ENCODE measurements around the gene ADAMTS12. TPM values are rescaled to one million over a fixed set of nuclear protein-coding genes. Genes with fewer than 3 reads are reported as not detected.

ADAMTS12 gene
- total RNA-seq, 1 experiment from 2014 or later = 1.2 TPM

DNA sequence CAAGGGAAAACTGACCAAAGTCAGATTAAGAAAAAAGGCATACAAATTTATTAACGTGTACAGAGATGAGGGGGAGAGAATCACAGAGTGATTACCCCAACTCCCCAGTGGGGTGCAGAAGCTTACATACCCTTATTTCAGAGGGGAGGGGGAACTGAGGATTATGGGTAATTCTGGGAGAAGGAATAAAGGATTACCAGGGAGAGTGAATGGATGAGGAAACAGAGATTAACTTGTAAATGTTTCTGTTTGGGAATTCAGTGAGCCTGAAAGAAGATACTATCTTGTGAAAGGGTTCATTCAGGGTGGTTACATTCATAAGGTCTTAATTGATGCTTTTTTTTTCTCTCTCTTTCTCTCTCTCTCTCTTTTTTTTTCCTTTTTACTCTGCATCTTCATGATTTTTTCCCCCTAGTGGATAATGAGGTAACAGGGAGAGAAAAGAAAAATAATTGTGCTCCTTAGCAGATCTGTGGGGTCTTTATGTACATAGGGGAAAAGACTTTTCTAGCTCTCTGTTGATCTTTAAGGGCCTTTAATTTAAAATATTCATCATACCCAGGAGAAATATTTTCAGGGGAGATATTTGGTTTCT lies 401.6 kb downstream of the ADAMTS12 start:
- Mint-ChIP-seq H3K9me3 (ENCODE audit: low read depth, unreplicated experiment) (peaks cover 2% of the 10 kb centered on the region), H3K27me3 (ENCODE audit: unreplicated experiment) (no peaks in the 10 kb centered on the region), H3K4me3 (ENCODE audit: low read depth, unreplicated experiment) (no peak overlapping the region), H3K27ac (ENCODE audit: unreplicated experiment) (no peak overlapping the region), H3K36me3 (ENCODE audit: insufficient read depth, unreplicated experiment) (no peaks in the 10 kb centered on the region), H3K4me1 (ENCODE audit: low read depth, unreplicated experiment) (no peaks in the 10 kb centered on the region)
- TF ChIP-seq, protein P1, sequence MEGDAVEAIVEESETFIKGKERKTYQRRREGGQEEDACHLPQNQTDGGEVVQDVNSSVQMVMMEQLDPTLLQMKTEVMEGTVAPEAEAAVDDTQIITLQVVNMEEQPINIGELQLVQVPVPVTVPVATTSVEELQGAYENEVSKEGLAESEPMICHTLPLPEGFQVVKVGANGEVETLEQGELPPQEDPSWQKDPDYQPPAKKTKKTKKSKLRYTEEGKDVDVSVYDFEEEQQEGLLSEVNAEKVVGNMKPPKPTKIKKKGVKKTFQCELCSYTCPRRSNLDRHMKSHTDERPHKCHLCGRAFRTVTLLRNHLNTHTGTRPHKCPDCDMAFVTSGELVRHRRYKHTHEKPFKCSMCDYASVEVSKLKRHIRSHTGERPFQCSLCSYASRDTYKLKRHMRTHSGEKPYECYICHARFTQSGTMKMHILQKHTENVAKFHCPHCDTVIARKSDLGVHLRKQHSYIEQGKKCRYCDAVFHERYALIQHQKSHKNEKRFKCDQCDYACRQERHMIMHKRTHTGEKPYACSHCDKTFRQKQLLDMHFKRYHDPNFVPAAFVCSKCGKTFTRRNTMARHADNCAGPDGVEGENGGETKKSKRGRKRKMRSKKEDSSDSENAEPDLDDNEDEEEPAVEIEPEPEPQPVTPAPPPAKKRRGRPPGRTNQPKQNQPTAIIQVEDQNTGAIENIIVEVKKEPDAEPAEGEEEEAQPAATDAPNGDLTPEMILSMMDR (IDR thresholded peaks at IDR 0.05; ENCODE audit: unreplicated experiment) = no peak
- BruUV-seq (replicated peaks) = no TSS peak
- intact Hi-C loops (cut with micrococcal nuclease; ENCODE audit: unreplicated experiment) = no loop called here
- CTCF ChIA-PET = interaction anchor here (0.7 kb wide), 1 partner anchor 300 kb away, joined by 5 read pairs; no protein-coding TSS in a partner anchor
- DNase-seq = no peak

DNA sequence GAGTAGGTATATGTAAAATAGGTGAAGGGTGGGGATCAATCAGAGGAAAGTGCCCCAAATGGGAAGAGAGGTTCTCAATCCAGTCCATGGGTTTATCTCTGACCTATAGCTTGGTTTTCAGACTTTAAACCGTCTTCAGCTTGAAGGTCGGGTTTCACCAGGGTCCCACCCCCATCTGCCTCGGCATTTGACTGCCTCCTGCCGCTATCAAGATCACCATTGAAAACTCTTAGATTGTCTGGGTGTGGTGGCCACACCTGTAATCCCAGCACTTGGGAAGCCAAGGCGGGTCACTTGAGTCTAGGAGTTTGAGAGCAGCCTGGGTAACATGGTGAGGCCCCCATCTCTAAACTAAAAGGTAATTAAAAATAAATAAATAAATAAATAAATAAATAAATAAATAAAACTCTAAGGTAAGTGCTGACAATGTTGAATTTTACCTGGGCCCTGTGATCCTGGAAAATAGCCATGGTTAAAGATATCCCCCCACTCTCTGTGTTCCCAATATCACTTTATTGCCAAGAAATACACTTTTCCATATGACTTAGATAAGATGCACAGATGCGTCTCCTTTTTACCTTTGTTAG lies 402.2 kb downstream of the ADAMTS12 start:
- no peak overlapping the region for H3K27ac Mint-ChIP-seq (ENCODE audit: unreplicated experiment)
- CTCF ChIA-PET = no interaction called here
- intact Hi-C loops (cut with micrococcal nuclease; ENCODE audit: unreplicated experiment) = no loop called here
- no peaks in the 10 kb centered on the region for H3K36me3 Mint-ChIP-seq (ENCODE audit: insufficient read depth, unreplicated experiment)
- no peak for DNase-seq
- H3K4me3 Mint-ChIP-seq (ENCODE audit: low read depth, unreplicated experiment) = no peak overlapping the region
- no peaks in the 10 kb centered on the region for H3K27me3 Mint-ChIP-seq (ENCODE audit: unreplicated experiment)
- peaks cover 2% of the 10 kb centered on the region for H3K9me3 Mint-ChIP-seq (ENCODE audit: low read depth, unreplicated experiment)
- no peaks in the 10 kb centered on the region for H3K4me1 Mint-ChIP-seq (ENCODE audit: low read depth, unreplicated experiment)
- TF ChIP-seq, protein P1 (IDR thresholded peaks at IDR 0.05; ENCODE audit: unreplicated experiment) = no peak
- BruUV-seq (replicated peaks) = no TSS peak

DNA sequence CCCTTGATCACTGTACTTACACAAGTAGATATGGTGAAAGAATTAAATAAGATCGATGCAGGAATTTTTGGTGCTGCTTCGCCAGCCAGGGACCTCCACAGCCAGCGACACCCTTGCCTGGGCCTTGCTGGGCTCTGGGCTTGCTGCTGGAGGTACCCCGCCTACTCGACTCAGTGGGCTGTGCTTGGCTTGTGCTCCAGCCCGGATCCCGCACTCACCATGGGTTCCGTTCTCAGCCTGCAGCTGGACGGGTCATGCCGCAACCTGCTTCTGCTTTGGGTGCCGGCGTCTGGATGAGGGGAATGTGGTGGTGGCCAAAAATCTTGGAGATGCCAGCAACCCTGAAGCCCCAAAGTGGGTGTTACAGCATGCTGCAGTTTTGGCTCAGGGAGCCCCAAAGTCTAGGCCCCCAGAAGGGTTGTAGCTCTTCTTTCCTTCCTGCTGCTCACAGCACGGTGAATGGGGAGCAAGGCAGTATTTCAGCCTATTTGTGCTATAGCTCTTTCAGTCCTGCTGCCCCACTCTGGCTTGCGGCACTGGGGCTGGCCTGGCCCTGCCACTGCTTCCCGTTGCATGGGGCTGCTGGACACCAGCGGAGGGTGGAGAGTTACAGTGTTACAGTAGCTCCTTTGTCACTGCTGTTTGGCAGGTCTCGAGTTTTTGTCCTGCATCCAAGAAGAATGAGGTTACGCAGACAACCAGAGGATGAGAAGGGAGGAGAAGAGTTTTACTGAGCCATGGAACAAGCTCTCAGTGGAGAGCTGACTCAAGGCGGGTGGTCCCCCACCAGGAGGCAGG lies 403.0 kb downstream of the ADAMTS12 start:
- H3K9me3 Mint-ChIP-seq (ENCODE audit: low read depth, unreplicated experiment) = peaks cover 2% of the 10 kb centered on the region
- no peak for DNase-seq
- no peaks in the 10 kb centered on the region for H3K36me3 Mint-ChIP-seq (ENCODE audit: insufficient read depth, unreplicated experiment)
- intact Hi-C loops (cut with micrococcal nuclease; ENCODE audit: unreplicated experiment) = no loop called here
- BruUV-seq (replicated peaks) = no TSS peak
- no peak overlapping the region for H3K27ac Mint-ChIP-seq (ENCODE audit: unreplicated experiment)
- TF ChIP-seq, protein P1 (IDR thresholded peaks at IDR 0.05; ENCODE audit: unreplicated experiment) = no peak
- no peaks in the 10 kb centered on the region for H3K4me1 Mint-ChIP-seq (ENCODE audit: low read depth, unreplicated experiment)
- CTCF ChIA-PET = no interaction called here
- no peaks in the 10 kb centered on the region for H3K27me3 Mint-ChIP-seq (ENCODE audit: unreplicated experiment)
- H3K4me3 Mint-ChIP-seq (ENCODE audit: low read depth, unreplicated experiment) = no peak overlapping the region

DNA sequence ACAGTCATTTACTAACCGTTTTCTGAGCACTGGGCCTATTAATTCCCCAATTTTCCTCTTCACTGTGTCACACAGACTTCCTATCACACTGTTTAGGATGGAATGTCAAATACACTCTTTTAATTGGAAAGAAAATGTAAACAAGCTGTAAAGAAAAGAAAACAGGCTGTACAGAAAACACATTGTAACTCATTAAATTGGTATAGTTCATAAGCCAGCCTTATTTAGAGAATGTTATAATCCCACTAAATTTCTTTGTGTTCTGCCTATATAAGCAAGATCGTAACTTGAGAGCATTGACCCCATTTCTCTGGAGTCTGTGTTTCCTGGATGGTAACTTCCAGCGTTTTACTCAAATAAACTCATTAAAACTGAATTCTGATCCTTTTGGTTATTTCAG lies 404.6 kb downstream of the ADAMTS12 start:
- CTCF ChIA-PET = no interaction called here
- Mint-ChIP-seq H3K27me3 (ENCODE audit: unreplicated experiment) (no peaks in the 10 kb centered on the region), H3K27ac (ENCODE audit: unreplicated experiment) (no peak overlapping the region), H3K36me3 (ENCODE audit: insufficient read depth, unreplicated experiment) (peaks cover 6% of the 10 kb centered on the region), H3K9me3 (ENCODE audit: low read depth, unreplicated experiment) (peaks cover 2% of the 10 kb centered on the region), H3K4me3 (ENCODE audit: low read depth, unreplicated experiment) (no peak overlapping the region), H3K4me1 (ENCODE audit: low read depth, unreplicated experiment) (no peaks in the 10 kb centered on the region)
- no TSS peak for BruUV-seq (replicated peaks)
- intact Hi-C loops (cut with micrococcal nuclease; ENCODE audit: unreplicated experiment) = no loop called here
- TF ChIP-seq, protein P1 (IDR thresholded peaks at IDR 0.05; ENCODE audit: unreplicated experiment) = no peak
- DNase-seq = no peak

Measured in Calu3 (cell line).